HG03280 (cell line): ENCODE measurements around the gene DNMT3L.
"Not testable (repeated sequence)": the region's sequence is repeated elsewhere in the genome, so short reads cannot be mapped to it uniquely, and the experiment has no call there.

Experiments
- ATAC-seq: cut with Tn5 transposase; IDR thresholded peaks from one replicate; pipeline ENCODE4 v1.9.1; 2021; ENCODE audit warnings: mild to moderate bottlenecking, moderate library complexity; ENCODE audit not compliant: unreplicated experiment

DNMT3L gene

GRCh38 chr21:44199448-44199847 lies 62.2 kb downstream of the DNMT3L start:
- no peak for ATAC-seq

- ATAC-seq = not testable (repeated sequence)
These were observed 64.6 kb downstream of the DNMT3L start for GRCh38 chr21:44197156-44197516.
